Cardiac fibroblast (primary cell): Measurements from ENCODE around the gene FRAS1.
A peak's percentile ranks its signal among the peaks of the same experiment; 100 is the strongest.

Experiments used
- DNase-seq, 2 donors: peaks; one replicate each; pipeline versions ENCODE4 v3.0.0 to v3.0.0-alpha.2; 2010; ENCODE audit warnings: low read depth in 2 of 2
- H3K4me3 ChIP-seq, 2 donors: replicated peaks in 1 of 2; 1 replicate in 1 of 2; 2 replicates in 1 of 2; pipeline ENCODE4 v1.5.1; 2011; ENCODE audit warnings: low read depth in 2 of 2, low read length in 2 of 2, mild to moderate bottlenecking in 2 of 2, moderate library complexity in 1 of 2
- TF ChIP-seq, protein P1 (sequence below): IDR thresholded peaks from one replicate; pipeline ENCODE4 v1.5.1; 2011; ENCODE audit warnings: low read depth, mild to moderate bottlenecking, low read length, inconsistent platforms

Gene FRAS1

DNA sequence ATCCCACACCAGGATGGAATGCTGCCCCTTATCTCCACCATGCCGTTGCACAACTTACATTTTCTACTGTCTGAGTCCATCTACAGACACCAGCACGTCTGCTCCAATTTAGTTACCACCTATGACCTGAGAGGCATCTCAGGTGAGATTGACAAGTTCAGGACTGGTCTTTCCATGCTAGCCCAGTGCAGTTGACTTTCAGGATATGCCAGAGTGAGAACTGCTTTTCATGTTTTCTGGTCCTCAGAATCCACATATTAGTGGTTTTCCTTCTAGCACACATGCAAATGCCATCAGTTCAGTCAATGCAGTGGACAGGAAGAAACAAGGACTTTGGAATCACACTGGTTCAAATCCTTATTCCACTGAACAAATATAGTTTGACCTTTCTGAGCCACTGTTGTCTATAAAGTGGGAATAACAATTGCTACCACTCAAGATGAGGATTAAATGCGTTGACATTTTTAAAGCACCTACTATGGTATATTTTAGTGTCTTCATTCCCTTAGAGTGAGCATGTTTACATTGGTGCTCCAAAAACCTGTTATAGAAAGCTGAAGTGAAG is 456.4 kb downstream of the FRAS1 start:
- TF ChIP-seq, protein P1, sequence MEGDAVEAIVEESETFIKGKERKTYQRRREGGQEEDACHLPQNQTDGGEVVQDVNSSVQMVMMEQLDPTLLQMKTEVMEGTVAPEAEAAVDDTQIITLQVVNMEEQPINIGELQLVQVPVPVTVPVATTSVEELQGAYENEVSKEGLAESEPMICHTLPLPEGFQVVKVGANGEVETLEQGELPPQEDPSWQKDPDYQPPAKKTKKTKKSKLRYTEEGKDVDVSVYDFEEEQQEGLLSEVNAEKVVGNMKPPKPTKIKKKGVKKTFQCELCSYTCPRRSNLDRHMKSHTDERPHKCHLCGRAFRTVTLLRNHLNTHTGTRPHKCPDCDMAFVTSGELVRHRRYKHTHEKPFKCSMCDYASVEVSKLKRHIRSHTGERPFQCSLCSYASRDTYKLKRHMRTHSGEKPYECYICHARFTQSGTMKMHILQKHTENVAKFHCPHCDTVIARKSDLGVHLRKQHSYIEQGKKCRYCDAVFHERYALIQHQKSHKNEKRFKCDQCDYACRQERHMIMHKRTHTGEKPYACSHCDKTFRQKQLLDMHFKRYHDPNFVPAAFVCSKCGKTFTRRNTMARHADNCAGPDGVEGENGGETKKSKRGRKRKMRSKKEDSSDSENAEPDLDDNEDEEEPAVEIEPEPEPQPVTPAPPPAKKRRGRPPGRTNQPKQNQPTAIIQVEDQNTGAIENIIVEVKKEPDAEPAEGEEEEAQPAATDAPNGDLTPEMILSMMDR = no peak
- H3K4me3 ChIP-seq = no peak overlapping the region
- no peak for DNase-seq

DNA sequence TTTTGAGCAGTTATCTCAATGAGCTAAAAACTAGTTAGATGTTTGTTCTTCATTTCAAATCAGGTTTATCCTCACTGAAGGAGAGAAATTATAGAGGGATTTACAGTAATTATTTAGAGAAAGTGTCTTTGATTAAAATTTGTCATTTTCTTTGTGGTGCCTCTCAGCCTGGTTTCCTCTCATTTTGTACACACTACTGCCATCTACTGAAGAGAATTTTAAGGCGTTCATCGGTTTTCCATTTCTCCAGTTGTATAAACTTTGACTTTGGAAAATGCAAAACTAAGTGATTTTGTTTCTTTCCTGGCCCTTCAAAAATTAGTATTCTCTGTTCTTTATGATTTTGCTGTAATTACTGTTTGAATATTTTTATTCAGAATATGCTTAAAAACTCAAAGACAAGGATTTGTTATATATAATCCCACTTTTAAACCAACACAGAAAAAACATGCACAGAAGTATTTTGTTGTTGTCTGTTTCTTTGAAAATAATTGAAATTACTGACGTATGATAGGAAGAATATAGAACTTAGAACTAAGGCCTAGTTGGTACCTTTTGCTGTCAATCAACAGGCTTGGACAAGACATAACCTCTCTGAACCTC is 460.0 kb downstream of the FRAS1 start:
- DNase-seq = peak; percentile 63 to 66
- TF ChIP-seq, protein P1 = peak; percentile 56
- H3K4me3 ChIP-seq = no peak overlapping the region

DNA sequence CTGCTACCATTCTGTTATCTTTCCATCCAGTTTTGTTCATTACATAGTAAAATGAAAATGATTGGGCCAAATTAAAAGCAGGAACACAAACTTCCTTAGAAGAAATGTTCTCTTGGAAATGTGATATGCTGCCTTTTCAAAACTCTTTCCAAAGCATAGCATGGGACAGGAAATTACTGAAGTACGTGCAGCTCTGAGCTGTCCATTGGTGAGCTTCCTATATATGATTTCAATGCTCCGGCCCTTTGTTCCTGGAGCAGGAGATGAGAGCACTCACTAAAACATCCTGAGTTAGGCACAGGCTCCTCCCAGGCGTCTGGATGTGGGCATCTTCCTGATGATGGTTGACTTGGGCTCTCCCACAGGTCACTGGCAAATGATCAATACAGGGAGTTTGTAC is 461.4 kb downstream of the FRAS1 start:
- DNase-seq = peak; percentile 39 to 72
- TF ChIP-seq, protein P1 = no peak
- H3K4me3 ChIP-seq = no peak overlapping the region

DNA sequence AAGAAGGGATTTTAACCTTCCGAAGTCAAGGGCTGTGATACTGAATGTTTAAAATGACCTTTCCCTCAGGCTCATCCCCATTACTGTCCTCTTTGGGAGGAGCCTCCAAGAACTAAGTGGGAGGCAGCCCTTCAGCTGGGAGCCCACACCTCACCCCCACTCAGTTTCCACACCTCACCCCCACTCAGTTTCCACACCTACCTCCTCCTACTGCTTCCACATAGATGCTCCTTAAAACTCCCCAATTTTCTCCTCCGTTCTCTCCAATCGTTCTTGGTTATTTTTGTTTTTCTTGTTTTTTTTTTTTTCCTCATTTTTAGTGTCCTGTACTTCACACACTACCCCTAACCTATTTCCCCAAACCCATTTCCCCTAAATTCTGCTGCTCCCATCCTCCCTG is 462.8 kb downstream of the FRAS1 start:
- DNase-seq = no peak
- TF ChIP-seq, protein P1 = no peak
- no peak overlapping the region for H3K4me3 ChIP-seq

DNA sequence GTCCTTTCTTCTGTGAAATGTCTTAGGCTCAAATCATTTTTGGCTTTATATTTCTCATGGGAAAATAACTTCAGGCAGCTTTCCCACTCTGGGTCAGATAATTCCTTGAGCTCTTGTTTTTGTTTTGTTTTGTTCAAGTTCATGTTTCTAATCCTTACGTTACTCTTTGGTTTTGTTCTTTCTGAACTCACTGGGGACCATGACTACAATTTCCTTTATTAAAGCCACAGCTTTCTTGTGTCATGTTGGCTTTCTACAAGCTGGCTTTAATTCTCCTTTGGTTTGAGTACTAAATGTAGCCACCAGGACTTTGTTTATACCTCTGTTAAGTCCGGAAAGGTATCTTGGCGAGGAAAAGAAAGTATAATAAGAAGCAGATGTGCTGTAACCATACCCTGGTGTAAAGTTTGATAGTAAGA is 463.7 kb downstream of the FRAS1 start:
- TF ChIP-seq, protein P1 = peak; percentile 32
- H3K4me3 ChIP-seq = no peak overlapping the region
- peak; percentile 84 to 91 for DNase-seq

DNA sequence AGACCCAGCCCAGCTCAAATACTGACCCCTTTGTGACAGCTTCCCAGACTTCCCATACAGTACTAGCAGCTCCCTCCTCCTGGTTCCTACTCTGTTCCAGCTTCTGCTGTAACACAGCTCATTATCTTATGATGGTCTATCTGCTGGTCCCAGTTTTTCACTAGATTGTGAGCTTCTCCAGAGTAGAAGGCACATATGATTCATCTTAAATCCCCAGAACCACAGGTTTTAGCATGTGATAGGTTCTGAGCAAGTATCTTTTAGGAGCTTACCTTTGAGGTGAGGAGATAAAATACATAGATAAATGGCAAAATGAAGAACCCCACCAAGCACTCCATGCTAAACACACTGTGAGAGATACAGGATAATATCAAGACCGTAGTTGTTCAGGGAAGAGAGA is 466.9 kb downstream of the FRAS1 start:
- TF ChIP-seq, protein P1 = no peak
- no peak for DNase-seq
- no peak overlapping the region for H3K4me3 ChIP-seq

DNA sequence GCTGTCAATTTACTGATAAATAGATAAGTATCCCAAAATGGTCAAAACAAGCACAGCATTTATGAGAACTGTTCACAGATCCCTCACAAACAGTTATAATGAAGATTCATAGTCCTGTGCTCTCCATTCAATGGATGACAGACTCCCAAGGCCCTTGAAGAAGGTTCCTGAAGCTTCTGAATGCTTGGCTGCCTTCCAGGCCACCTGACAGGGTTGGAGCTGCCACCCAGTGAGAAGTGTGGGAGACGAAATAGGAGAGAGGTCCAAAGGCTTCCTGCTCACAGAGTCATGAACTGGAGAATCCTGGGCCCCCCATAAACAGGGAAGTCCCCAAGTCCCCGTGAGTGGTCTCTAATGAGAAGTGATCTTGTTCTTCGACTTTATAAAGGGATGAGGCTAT is 468.4 kb downstream of the FRAS1 start:
- DNase-seq = no peak
- TF ChIP-seq, protein P1 = no peak

More for the DNA sequence above, 468.4 kb downstream of the FRAS1 start:
- H3K4me3 ChIP-seq = no peak overlapping the region
